Type B pancreatic cell (in vitro differentiated cells): ENCODE data around the gene NENF. TPM values are rescaled to one million over a fixed set of nuclear protein-coding genes. Genes with fewer than 3 reads are reported as not detected.

Experiments used
- DNase-seq: peaks from one replicate; pipeline ENCODE4 v3.0.0; 2021; ENCODE audit warnings: mixed read lengths; ENCODE audit not compliant: unreplicated experiment; ENCODE audit errors: extremely low spot score
- H3K27ac Mint-ChIP-seq: 2 replicates; pipeline ENCODE4 v1.8.0; 2021; ENCODE audit warnings: mild to moderate bottlenecking, mixed read lengths
- H3K27me3 Mint-ChIP-seq: 2 replicates; pipeline ENCODE4 v1.8.0; 2021; ENCODE audit warnings: mixed read lengths
- H3K36me3 Mint-ChIP-seq: 2 replicates; pipeline ENCODE4 v1.8.0; 2021; ENCODE audit warnings: mixed read lengths
- H3K4me1 Mint-ChIP-seq: one replicate; pipeline ENCODE4 v1.8.0; 2021; ENCODE audit warnings: mixed read lengths; ENCODE audit not compliant: unreplicated experiment
- H3K4me3 Mint-ChIP-seq: 2 replicates; pipeline ENCODE4 v1.8.0; 2021; ENCODE audit warnings: mild to moderate bottlenecking, mixed read lengths
- H3K9me3 Mint-ChIP-seq: 2 replicates; pipeline ENCODE4 v1.8.0; 2021; ENCODE audit warnings: mixed read lengths
- CTCF ChIP-seq: fragments of 200-600 bp; sonication (generic); conservative IDR thresholded peaks from 2 replicates; pipeline ENCODE4 v1.5.0; 2021; ENCODE audit warnings: antibody characterized with exemption, mild to moderate bottlenecking
- total RNA-seq: library from RNA; stranded (reverse); gene quantifications from 2 replicates; pipeline ENCODE4 v1.2.1, GENCODE V29; 2021; ENCODE audit warnings: low replicate concordance

Gene NENF
- total RNA-seq, 1 donor from 2014 or later: 48.9 TPM

GRCh38 chr1:212463565-212464285, 31.0 kb downstream of the NENF start:
- H3K4me3 Mint-ChIP-seq: peak overlapping the region; percentile 14
- no peaks in the 10 kb centered on the region for H3K9me3 Mint-ChIP-seq
- H3K27me3 Mint-ChIP-seq: no peaks in the 10 kb centered on the region
- no peak for DNase-seq
- H3K4me1 Mint-ChIP-seq: peaks cover 14% of the 10 kb centered on the region
- H3K27ac Mint-ChIP-seq: peak overlapping the region; percentile 93
- no peaks in the 10 kb centered on the region for H3K36me3 Mint-ChIP-seq
- no peak for TF ChIP-seq CTCF

GRCh38 chr1:212465311-212465710, 32.6 kb downstream of the NENF start:
- Mint-ChIP-seq H3K9me3 (no peaks in the 10 kb centered on the region), H3K27ac (peak overlapping the region; percentile 96), H3K4me1 (peaks cover 19% of the 10 kb centered on the region), H3K27me3 (no peaks in the 10 kb centered on the region), H3K4me3 (no peak overlapping the region), H3K36me3 (no peaks in the 10 kb centered on the region)
- DNase-seq: no peak
- no peak for TF ChIP-seq CTCF

- Mint-ChIP-seq H3K27ac (peak overlapping the region; percentile 96), H3K36me3 (no peaks in the 10 kb centered on the region), H3K9me3 (no peaks in the 10 kb centered on the region), H3K4me1 (peaks cover 20% of the 10 kb centered on the region), H3K4me3 (peak overlapping the region; percentile 79), H3K27me3 (no peaks in the 10 kb centered on the region)
- no peak for DNase-seq
- no peak for TF ChIP-seq CTCF
Observed at GRCh38 chr1:212466437-212466836, 33.7 kb downstream of the NENF start.

- H3K4me1 Mint-ChIP-seq: peaks cover 20% of the 10 kb centered on the region
- DNase-seq: no peak
- H3K9me3 Mint-ChIP-seq: no peaks in the 10 kb centered on the region
- H3K36me3 Mint-ChIP-seq: no peaks in the 10 kb centered on the region
- H3K4me3 Mint-ChIP-seq: peak overlapping the region; percentile 79
- peak overlapping the region; percentile 96 for H3K27ac Mint-ChIP-seq
- H3K27me3 Mint-ChIP-seq: no peaks in the 10 kb centered on the region
- TF ChIP-seq CTCF: no peak
Observed at GRCh38 chr1:212466898-212467650, 34.4 kb downstream of the NENF start.

- Mint-ChIP-seq H3K4me3 (peak overlapping the region; percentile 79), H3K27ac (peak overlapping the region; percentile 96), H3K4me1 (peaks cover 19% of the 10 kb centered on the region), H3K27me3 (no peaks in the 10 kb centered on the region), H3K9me3 (no peaks in the 10 kb centered on the region), H3K36me3 (no peaks in the 10 kb centered on the region)
- no peak for DNase-seq
- no peak for TF ChIP-seq CTCF
Observed at GRCh38 chr1:212467843-212468482, 35.2 kb downstream of the NENF start.
